SK-N-MC (cell line): ENCODE results near the gene TAF6.

Experiments
- DNase-seq: peaks from one replicate; pipeline ENCODE4 v3.0.0-alpha.2; 2011; ENCODE audit warnings: low read depth, low spot score
- H3K27ac ChIP-seq: fragments of 200-600 bp; sonication (generic); 2 replicates; pipeline ENCODE4 v1.5.1; 2016; ENCODE audit warnings: mixed run types
- H3K36me3 ChIP-seq: fragments of 200-600 bp; sonication (generic); 2 replicates; pipeline ENCODE4 v1.6.1; 2017; ENCODE audit warnings: antibody characterized with exemption, low read length, mixed read lengths; ENCODE audit not compliant: insufficient read depth
- H3K4me3 ChIP-seq: fragments of 200-600 bp; sonication (generic); 2 replicates; pipeline ENCODE4 v1.5.1; 2016
- H3K9ac ChIP-seq: fragments of 200-600 bp; sonication (generic); 2 replicates; pipeline ENCODE4 v1.8.0; 2017; ENCODE audit warnings: mixed run types, mixed read lengths; ENCODE audit not compliant: insufficient read length
- H3K9me3 ChIP-seq: fragments of 200-600 bp; sonication (generic); 2 replicates; pipeline ENCODE4 v1.6.1; 2017; ENCODE audit warnings: low read depth, mild to moderate bottlenecking, antibody characterized with exemption, low read length, moderate library complexity, mixed read lengths
- EZH2 ChIP-seq: fragments of 200-600 bp; sonication (generic); IDR thresholded peaks from one replicate; pipeline ENCODE4 v1.6.1; 2017; ENCODE audit warnings: antibody characterized with exemption
- FOXP2 ChIP-seq: optimal IDR thresholded peaks from 2 replicates; pipeline ENCODE3; 2011; ENCODE audit warnings: mild to moderate bottlenecking, moderate library complexity; ENCODE audit not compliant: insufficient read depth; ENCODE audit errors: extremely low read length, control extremely low read depth
- POLR2AphosphoS5 ChIP-seq: IDR thresholded peaks from 2 replicates; pipeline ENCODE4 v1.6.1; 2012; ENCODE audit warnings: mild to moderate bottlenecking, low read depth, low read length, borderline replicate concordance

Gene TAF6

DNA sequence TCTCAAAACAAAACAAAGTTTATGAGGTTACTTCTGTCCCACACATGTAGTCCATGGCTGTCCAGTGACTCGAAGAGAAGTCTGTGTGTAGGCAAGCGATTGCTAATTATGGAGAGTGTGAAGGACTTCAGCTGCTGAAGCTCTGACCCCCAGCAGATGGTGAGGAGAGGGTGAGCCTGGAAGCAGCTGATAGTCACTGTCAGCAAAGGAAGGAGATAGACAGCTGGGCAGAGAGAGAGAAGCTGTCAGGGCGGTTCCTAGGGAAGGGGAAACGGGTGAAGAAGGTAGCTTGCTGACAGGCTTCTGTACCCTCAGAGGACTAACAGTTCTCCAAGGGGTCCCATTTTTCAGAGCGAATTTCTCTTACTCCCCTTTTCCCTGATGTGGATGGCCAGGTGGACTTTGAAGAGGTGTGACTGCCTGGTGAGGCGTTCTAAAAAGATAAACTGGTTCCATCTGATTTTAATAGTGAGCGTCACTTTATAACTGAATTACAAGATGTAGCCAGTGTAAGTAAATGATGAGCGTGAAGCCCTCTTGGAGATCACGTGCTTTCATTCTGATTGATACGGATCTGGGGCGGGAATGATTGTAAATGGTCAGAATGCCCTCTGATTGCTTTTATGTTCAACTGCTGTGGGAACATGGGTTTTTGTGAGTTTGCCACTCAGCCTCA lies 57.5 kb downstream of the TAF6 start:
- peaks cover 70% of the 10 kb centered on the region for H3K36me3 ChIP-seq
- H3K4me3 ChIP-seq: no peak overlapping the region
- TF ChIP-seq FOXP2 (no peak), EZH2 (no peak), POLR2AphosphoS5 (no peak)
- no peak overlapping the region for H3K27ac ChIP-seq
- DNase-seq: no peak
- no peaks in the 10 kb centered on the region for H3K9me3 ChIP-seq
- no peak overlapping the region for H3K9ac ChIP-seq

DNA sequence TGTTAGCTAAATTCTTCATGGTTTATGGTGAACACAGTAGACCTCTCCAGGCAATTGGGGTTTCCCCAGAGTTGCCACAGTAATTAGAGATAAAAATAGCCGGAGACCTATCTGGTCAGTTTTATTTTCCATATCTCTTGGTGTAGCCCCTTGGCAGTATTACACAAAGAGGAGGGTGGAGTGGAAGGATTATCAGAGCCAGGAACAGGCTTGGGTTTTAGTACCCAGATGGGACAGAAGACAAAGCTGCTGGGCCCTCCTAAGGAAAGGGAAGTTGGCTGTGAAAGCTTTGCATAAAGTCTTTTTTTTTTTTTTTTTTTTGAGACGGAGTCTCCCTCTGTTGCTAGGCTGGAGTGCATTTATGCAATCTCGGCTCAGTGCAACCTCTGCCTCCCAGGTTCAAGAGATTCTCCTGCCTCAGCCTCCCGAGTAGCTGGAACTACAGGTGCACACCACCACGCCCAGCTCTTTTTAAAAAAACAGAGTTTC lies 59.9 kb downstream of the TAF6 start:
- Histone ChIP-seq H3K4me3 (no peak overlapping the region), H3K36me3 (peaks cover 53% of the 10 kb centered on the region), H3K9me3 (no peaks in the 10 kb centered on the region), H3K27ac (no peak overlapping the region), H3K9ac (no peak overlapping the region)
- no peak for DNase-seq
- TF ChIP-seq FOXP2: no peak
- no peak for TF ChIP-seq EZH2
- no peak for TF ChIP-seq POLR2AphosphoS5
